SK-N-MC (cell line): ENCODE data around the gene USP32.

Experiments used
- DNase-seq: peaks from one replicate; pipeline ENCODE4 v3.0.0-alpha.2; 2011; ENCODE audit warnings: low read depth, low spot score
- H3K27ac ChIP-seq: fragments of 200-600 bp; sonication (generic); 2 replicates; pipeline ENCODE4 v1.5.1; 2016; ENCODE audit warnings: mixed run types
- H3K36me3 ChIP-seq: fragments of 200-600 bp; sonication (generic); 2 replicates; pipeline ENCODE4 v1.6.1; 2017; ENCODE audit warnings: antibody characterized with exemption, low read length, mixed read lengths; ENCODE audit not compliant: insufficient read depth
- H3K4me3 ChIP-seq: fragments of 200-600 bp; sonication (generic); 2 replicates; pipeline ENCODE4 v1.5.1; 2016
- H3K9ac ChIP-seq: fragments of 200-600 bp; sonication (generic); 2 replicates; pipeline ENCODE4 v1.8.0; 2017; ENCODE audit warnings: mixed run types, mixed read lengths; ENCODE audit not compliant: insufficient read length
- H3K9me3 ChIP-seq: fragments of 200-600 bp; sonication (generic); 2 replicates; pipeline ENCODE4 v1.6.1; 2017; ENCODE audit warnings: low read depth, mild to moderate bottlenecking, antibody characterized with exemption, low read length, moderate library complexity, mixed read lengths
- EZH2 ChIP-seq: fragments of 200-600 bp; sonication (generic); IDR thresholded peaks from one replicate; pipeline ENCODE4 v1.6.1; 2017; ENCODE audit warnings: antibody characterized with exemption
- FOXP2 ChIP-seq: optimal IDR thresholded peaks from 2 replicates; pipeline ENCODE3; 2011; ENCODE audit warnings: mild to moderate bottlenecking, moderate library complexity; ENCODE audit not compliant: insufficient read depth; ENCODE audit errors: extremely low read length, control extremely low read depth
- POLR2AphosphoS5 ChIP-seq: IDR thresholded peaks from 2 replicates; pipeline ENCODE4 v1.6.1; 2012; ENCODE audit warnings: mild to moderate bottlenecking, low read depth, low read length, borderline replicate concordance

The USP32 gene

GRCh38 chr17:60311936-60312335 lies 80.0 kb downstream of the USP32 start:
- H3K4me3 ChIP-seq = no peak overlapping the region
- TF ChIP-seq FOXP2 (no peak), EZH2 (no peak), POLR2AphosphoS5 (no peak)
- DNase-seq = no peak
- H3K9me3 ChIP-seq = no peaks in the 10 kb centered on the region
- no peaks in the 10 kb centered on the region for H3K36me3 ChIP-seq
- H3K9ac ChIP-seq = no peak overlapping the region
- H3K27ac ChIP-seq = no peak overlapping the region

- no peaks in the 10 kb centered on the region for H3K36me3 ChIP-seq
- no peak overlapping the region for H3K9ac ChIP-seq
- H3K27ac ChIP-seq = no peak overlapping the region
- H3K9me3 ChIP-seq = no peaks in the 10 kb centered on the region
- no peak overlapping the region for H3K4me3 ChIP-seq
- no peak for DNase-seq
- TF ChIP-seq FOXP2 (no peak), POLR2AphosphoS5 (no peak), EZH2 (no peak)
Observed at GRCh38 chr17:60311186-60311585, 80.7 kb downstream of the USP32 start.

DNA sequence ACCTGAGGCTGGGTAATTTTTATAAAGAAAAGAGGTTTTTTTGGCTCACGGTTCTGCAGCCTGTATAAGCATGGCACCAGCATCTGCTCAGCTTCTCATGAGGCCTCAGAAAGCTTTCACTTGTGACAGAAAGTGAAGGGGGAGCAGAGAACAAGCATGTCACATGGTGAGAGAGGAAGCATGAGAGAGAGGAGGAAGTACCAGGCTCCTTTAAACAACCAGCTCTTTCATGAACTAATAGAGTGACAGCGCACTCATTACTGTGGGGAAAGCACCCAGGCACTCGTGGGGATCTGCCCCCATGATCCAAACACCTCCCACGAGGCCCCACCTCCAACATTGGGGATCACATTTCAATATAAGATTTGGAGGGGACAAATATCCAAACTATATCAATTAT lies 86.8 kb downstream of the USP32 start:
- Histone ChIP-seq H3K9me3 (no peaks in the 10 kb centered on the region), H3K9ac (no peak overlapping the region), H3K4me3 (no peak overlapping the region), H3K36me3 (peaks cover 8% of the 10 kb centered on the region), H3K27ac (no peak overlapping the region)
- no peak for DNase-seq
- TF ChIP-seq POLR2AphosphoS5 = no peak
- TF ChIP-seq FOXP2 = no peak
- TF ChIP-seq EZH2 = no peak

GRCh38 chr17:60304502-60304901 lies 87.4 kb downstream of the USP32 start:
- no peak for DNase-seq
- H3K9me3 ChIP-seq = no peaks in the 10 kb centered on the region
- peaks cover 8% of the 10 kb centered on the region for H3K36me3 ChIP-seq
- no peak overlapping the region for H3K27ac ChIP-seq
- no peak overlapping the region for H3K9ac ChIP-seq
- no peak overlapping the region for H3K4me3 ChIP-seq
- TF ChIP-seq EZH2 (no peak), POLR2AphosphoS5 (no peak), FOXP2 (no peak)

- no peak overlapping the region for H3K27ac ChIP-seq
- TF ChIP-seq EZH2 = no peak
- no peak for TF ChIP-seq POLR2AphosphoS5
- no peak for TF ChIP-seq FOXP2
- no peak overlapping the region for H3K4me3 ChIP-seq
- H3K9ac ChIP-seq = no peak overlapping the region
- peaks cover 8% of the 10 kb centered on the region for H3K36me3 ChIP-seq
- no peaks in the 10 kb centered on the region for H3K9me3 ChIP-seq
- no peak for DNase-seq
Observed at GRCh38 chr17:60303406-60304099, 88.4 kb downstream of the USP32 start.

DNA sequence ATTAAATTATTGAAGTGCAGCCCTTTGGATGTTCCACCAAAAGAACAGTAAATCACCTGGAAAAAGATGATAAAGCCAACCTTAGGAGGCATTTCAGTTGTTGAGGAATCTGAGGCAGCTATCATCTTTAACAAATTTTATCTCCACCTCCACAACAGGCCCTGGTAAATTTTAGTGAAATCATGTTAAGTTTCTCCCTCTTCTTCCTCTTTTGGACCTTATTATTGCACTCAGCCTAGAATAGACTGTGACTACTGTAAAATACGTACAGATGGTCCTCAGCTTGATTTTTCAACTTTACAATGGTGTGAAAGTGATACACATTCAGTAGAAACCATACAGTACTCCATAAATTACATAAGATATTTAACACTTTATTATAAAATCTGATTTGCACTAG lies 90.3 kb downstream of the USP32 start:
- TF ChIP-seq POLR2AphosphoS5 (no peak), FOXP2 (no peak), EZH2 (no peak)
- no peak overlapping the region for H3K4me3 ChIP-seq
- H3K36me3 ChIP-seq = peaks cover 8% of the 10 kb centered on the region
- DNase-seq = no peak
- H3K9me3 ChIP-seq = no peaks in the 10 kb centered on the region
- no peak overlapping the region for H3K9ac ChIP-seq
- H3K27ac ChIP-seq = no peak overlapping the region

DNA sequence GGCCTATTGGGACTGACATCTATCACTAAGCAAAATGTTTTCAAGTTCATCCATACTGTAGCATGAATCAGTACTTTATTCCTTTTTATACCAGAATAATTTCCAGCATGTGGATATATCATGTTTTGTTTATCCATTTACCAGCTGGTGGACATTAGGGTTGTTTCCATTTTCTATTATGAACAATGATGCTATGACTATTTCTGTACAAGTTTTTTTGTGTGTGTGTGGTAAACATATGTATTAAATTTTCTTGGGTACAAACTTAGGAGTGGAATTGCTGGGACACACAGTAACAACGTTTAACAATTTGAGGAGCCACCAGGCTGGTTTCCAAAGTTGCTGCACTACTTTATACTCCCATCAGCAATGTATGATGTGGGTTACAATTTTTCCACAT lies 91.0 kb downstream of the USP32 start:
- TF ChIP-seq FOXP2 (no peak), EZH2 (no peak), POLR2AphosphoS5 (no peak)
- Histone ChIP-seq H3K9me3 (no peaks in the 10 kb centered on the region), H3K36me3 (peaks cover 8% of the 10 kb centered on the region), H3K9ac (no peak overlapping the region), H3K4me3 (no peak overlapping the region), H3K27ac (no peak overlapping the region)
- no peak for DNase-seq

- no peak for TF ChIP-seq EZH2
- no peak for TF ChIP-seq FOXP2
- TF ChIP-seq POLR2AphosphoS5 = no peak
- H3K36me3 ChIP-seq = peaks cover 8% of the 10 kb centered on the region
Observed at GRCh38 chr17:60300011-60300410, 91.9 kb downstream of the USP32 start.

More at GRCh38 chr17:60300011-60300410, 91.9 kb downstream of the USP32 start:
- no peak overlapping the region for H3K9ac ChIP-seq
- no peak for DNase-seq
- no peak overlapping the region for H3K4me3 ChIP-seq
- H3K27ac ChIP-seq = no peak overlapping the region
- no peaks in the 10 kb centered on the region for H3K9me3 ChIP-seq
